HG02610 (cell line): ENCODE results near the gene HYI.

ENCODE experiments used
- ATAC-seq: cut with Tn5 transposase; IDR thresholded peaks from one replicate; pipeline ENCODE4 v1.9.1; 2021; ENCODE audit warnings: mild to moderate bottlenecking, moderate library complexity; ENCODE audit not compliant: unreplicated experiment

HYI gene

DNA sequence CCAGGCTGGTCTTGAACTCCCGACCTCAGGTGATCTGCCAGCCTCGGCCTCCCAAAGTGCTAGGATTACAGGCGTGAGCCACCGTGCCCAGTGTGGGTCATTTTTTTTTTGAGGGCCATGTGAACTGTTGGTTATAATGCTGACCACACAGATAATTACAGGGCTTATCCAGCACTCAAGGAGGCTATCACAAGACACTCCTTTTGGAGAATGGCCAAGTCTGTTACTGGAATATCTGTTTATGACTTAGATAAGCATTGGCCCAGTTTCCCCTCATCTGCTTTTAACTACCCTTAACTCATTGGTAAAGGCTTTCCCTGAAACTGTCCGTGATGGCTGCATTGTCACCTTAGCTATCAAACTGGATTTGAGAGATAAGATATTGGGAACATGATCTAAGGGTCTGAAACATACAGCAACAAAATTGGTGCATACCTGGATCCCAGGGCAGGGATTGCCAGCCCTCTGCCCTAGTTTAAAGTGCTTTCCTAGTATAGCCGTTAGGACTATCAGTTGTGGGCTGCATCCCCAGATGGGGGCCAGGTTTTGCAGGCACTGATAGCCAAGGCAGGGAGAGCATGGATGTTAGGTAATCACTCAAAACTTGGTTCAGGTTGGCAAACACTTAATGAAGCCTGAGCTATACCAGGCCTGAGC is 48.4 kb downstream of the HYI start:
- ATAC-seq = no peak

DNA sequence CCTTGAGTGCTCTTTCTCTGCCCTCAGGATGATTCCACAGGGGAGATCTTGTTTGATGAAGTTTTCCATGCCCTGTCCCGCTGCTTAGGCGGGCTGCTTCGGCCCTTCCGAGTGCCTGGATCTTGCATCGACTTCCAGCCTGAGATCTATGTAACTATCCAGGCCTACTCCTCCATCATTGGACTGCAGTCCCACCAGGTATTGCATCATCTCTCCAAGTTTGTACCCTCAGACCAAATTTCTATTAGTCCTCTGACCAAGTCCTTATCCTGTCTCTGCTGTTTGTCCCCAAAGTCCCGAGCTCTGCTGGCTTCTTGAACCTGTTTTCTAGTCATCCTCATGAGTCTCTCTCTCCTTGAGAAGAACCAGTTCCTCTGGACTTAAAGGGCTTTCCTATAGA is 49.4 kb downstream of the HYI start:
- no peak for ATAC-seq

DNA sequence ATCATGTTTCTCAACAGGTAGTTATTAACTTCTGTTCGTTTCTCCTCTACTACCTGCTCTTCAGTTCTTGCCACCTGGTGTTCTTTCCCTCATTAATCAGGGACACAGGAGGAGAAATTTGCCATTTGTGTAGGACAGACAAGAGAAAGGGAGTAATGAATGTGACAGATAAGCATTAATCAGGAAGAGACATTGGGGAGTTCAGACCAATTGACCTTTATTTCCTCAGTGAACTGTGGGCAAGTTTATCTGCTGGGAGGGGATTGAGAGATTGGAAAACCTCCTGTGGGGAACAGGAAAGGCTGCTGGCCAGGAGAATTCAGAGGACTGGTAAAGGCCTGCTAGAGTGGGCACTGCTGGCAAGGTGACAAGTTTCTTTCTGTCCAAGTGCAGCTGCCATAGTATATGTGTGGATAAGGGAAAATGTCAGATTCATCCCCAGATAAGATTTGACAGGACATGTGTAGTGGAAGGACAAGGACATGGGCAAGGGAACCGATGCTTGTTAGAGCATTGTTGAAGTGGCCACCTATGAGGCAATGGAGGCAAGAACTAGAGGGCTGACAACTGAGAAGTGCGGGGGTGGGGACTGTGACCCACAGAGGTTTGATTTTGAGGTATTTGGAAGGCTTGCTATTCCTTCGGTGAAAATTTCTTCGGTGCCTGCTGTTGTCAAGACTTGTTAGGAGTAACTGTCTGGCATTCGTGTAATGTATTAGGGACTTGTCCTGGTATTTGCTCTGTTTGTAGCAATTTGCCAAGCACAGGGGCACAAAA is 51.5 kb downstream of the HYI start:
- ATAC-seq = no peak
